Endothelial cell of umbilical vein (primary cell): Measurements from ENCODE around the gene SELENOF. TPM values are rescaled to one million over a fixed set of nuclear protein-coding genes. Genes with fewer than 3 reads are reported as not detected.

Experiments
- BruUV-seq: library from RNA; stranded (reverse); fragments of 400-500 nt; replicated peaks from 2 replicates; lab custom pipeline; 2021; lab: Mats Ljungman, UMichigan
- CTCF ChIA-PET: fragments of 300-600, 350-600 bp; sonication (Branson Sonifier 250); formaldehyde crosslinking; loops from one replicate; lab custom pipeline; 2021; ENCODE audit warnings: antibody characterized with exemption, inconsistent platforms; lab: Charles Lee
- POLR2A ChIA-PET: fragments of 300-600, 350-600 bp; sonication (Branson Sonifier 250); formaldehyde crosslinking; loops from one replicate; lab custom pipeline; 2021; ENCODE audit warnings: antibody characterized with exemption, inconsistent platforms; lab: Charles Lee
- DNase-seq: peaks from one replicate; pipeline ENCODE4 v3.0.0-alpha.2; 2011; ENCODE audit warnings: low read depth, low spot score
- FAIRE-seq: peaks from 2 replicates; lab custom pipeline; 2011; peaks lifted over from hg19 to GRCh38; lab: Jason Lieb, UNC
- H2AFZ ChIP-seq: 2 replicates; pipeline ENCODE4 v1.6.0; 2012; ENCODE audit warnings: low read depth, low read length, control low read depth, inconsistent platforms
- H3K27ac ChIP-seq: 2 replicates; pipeline ENCODE4 v1.5.1; 2011; ENCODE audit warnings: low read depth, mild to moderate bottlenecking, control low read depth, low read length, moderate library complexity; ENCODE audit not compliant: insufficient read depth
- H3K27me3 ChIP-seq, 2 experiments: 2 replicates each; pipeline versions ENCODE4 v1.6.0 to v1.6.1; 2011; ENCODE audit warnings: low read length in 2 of 2, mixed read lengths in 1 of 2; ENCODE audit not compliant: control insufficient read depth in 2 of 2, insufficient read depth in 2 of 2
- H3K36me3 ChIP-seq, 2 experiments: 2 replicates in 1 of 2; 3 replicates in 1 of 2; pipeline ENCODE4 v1.5.1; 2011; ENCODE audit warnings: low read length in 2 of 2, mild to moderate bottlenecking in 1 of 2, moderate library complexity in 1 of 2; ENCODE audit not compliant: control insufficient read depth in 2 of 2, insufficient read depth in 2 of 2; ENCODE audit errors: extremely low read depth in 1 of 2
- H3K4me1 ChIP-seq: 3 replicates; pipeline ENCODE4 v1.5.1; 2011; ENCODE audit warnings: mild to moderate bottlenecking, low read length; ENCODE audit not compliant: control insufficient read depth, insufficient read depth; ENCODE audit errors: extremely low read depth
- H3K4me2 ChIP-seq: 2 replicates; pipeline ENCODE4 v1.6.1; 2011; ENCODE audit warnings: low read length, control low read depth, mixed read lengths; ENCODE audit not compliant: insufficient read depth
- H3K4me3 ChIP-seq, 3 experiments: fragments of 200-600 bp in 1 of 3; sonication (generic), shearing (Covaris generic) in 1 of 3; replicated peaks in 1 of 3; 2 replicates each; pipeline ENCODE4 v1.5.1; 2011 to 2016; ENCODE audit warnings: control low read depth in 3 of 3, low read length in 3 of 3, mild to moderate bottlenecking in 2 of 3, inconsistent platforms in 1 of 3, low read depth in 1 of 3, moderate library complexity in 1 of 3; ENCODE audit not compliant: insufficient read depth in 1 of 3
- H3K79me2 ChIP-seq: 2 replicates; pipeline ENCODE4 v1.6.0; 2012; ENCODE audit warnings: low read length, inconsistent platforms; ENCODE audit not compliant: control insufficient read depth, insufficient read depth
- H3K9ac ChIP-seq: replicated peaks from 2 replicates; pipeline ENCODE3; 2011; ENCODE audit warnings: low read length, control low read depth; ENCODE audit not compliant: insufficient read depth; ENCODE audit errors: extremely low read depth
- H3K9me1 ChIP-seq: replicated peaks from 3 replicates; pipeline ENCODE4 v1.6.0; 2011; ENCODE audit warnings: mild to moderate bottlenecking, low read length; ENCODE audit not compliant: control insufficient read depth, insufficient read depth; ENCODE audit errors: extremely low read depth
- H3K9me3 ChIP-seq: replicated peaks from 2 replicates; pipeline ENCODE4 v1.5.1; 2012; ENCODE audit warnings: low read length, inconsistent platforms; ENCODE audit not compliant: control insufficient read depth, insufficient read depth
- H4K20me1 ChIP-seq: replicated peaks from 2 replicates; pipeline ENCODE3; 2011; ENCODE audit warnings: mild to moderate bottlenecking, low read length; ENCODE audit not compliant: control insufficient read depth, insufficient read depth; ENCODE audit errors: extremely low read depth
- EZH2 ChIP-seq: IDR thresholded peaks from 2 replicates; pipeline ENCODE4 v1.6.1; 2012; ENCODE audit warnings: borderline replicate concordance, low read depth, mild to moderate bottlenecking, moderate library complexity, low read length, inconsistent platforms; ENCODE audit not compliant: severe bottlenecking
- FOS ChIP-seq: IDR thresholded peaks from 2 replicates; pipeline ENCODE4 v1.6.1; 2011; ENCODE audit warnings: mild to moderate bottlenecking, low read length, moderate library complexity, borderline replicate concordance; ENCODE audit not compliant: insufficient read depth
- GATA2 ChIP-seq: IDR thresholded peaks from 2 replicates; pipeline ENCODE4 v1.7.0; 2011; ENCODE audit warnings: low read depth, mild to moderate bottlenecking, moderate library complexity, mixed read lengths, low read length; ENCODE audit not compliant: insufficient read length, insufficient read depth
- JUN ChIP-seq: IDR thresholded peaks from 2 replicates; pipeline ENCODE4 v1.6.1; 2011; ENCODE audit warnings: borderline replicate concordance, low read depth; ENCODE audit not compliant: insufficient read length, insufficient read depth
- MYC ChIP-seq: IDR thresholded peaks from one replicate; pipeline ENCODE4 v1.6.1; 2011; ENCODE audit warnings: mild to moderate bottlenecking, low read depth, low read length
- POLR2A ChIP-seq: IDR thresholded peaks from 2 replicates; pipeline ENCODE4 v1.6.1; 2012; ENCODE audit warnings: low read depth, mild to moderate bottlenecking, control low read depth, low read length
- POLR2AphosphoS5 ChIP-seq: IDR thresholded peaks from 2 replicates; pipeline ENCODE4 v1.6.1; 2012; ENCODE audit warnings: low read depth, mild to moderate bottlenecking, control low read depth, low read length, moderate library complexity; ENCODE audit not compliant: insufficient read depth
- dilution Hi-C: fragments of 300-500 bp; cut with MboI; formaldehyde crosslinking; loops from one replicate; pipeline ENCODE4 v1.15.0; 2019; ENCODE audit warnings: low sequenced_read_pairs; ENCODE audit not compliant: extremely low pct_ligation_motif_present
- intact Hi-C: fragments of 100-400 bp; cut with micrococcal nuclease; formaldehyde crosslinking; loops from one replicate; pipeline ENCODE4 v1.10.0; 2022
- polyA plus RNA-seq, 4 experiments: library from polyadenylated mRNA; depleted of rRNA in 3 of 4; stranded (reverse) in 3 of 4; unstranded in 1 of 4; fragments of >200 nt; gene quantifications; 2 replicates each; pipeline versions ENCODE4 v1.2.1 to v1.2.3, GENCODE V29; 2011 to 2012; ENCODE audit warnings: missing spikeins in 1 of 4
- total RNA-seq: library from RNA; stranded (reverse); gene quantifications from 2 replicates; pipeline ENCODE4 v1.2.3, GENCODE V29; 2021
- TF ChIP-seq, protein P1 (sequence below): IDR thresholded peaks from 2 replicates; pipeline ENCODE4 v1.6.1; 2011; ENCODE audit not compliant: insufficient read depth, insufficient read length
- TF ChIP-seq, protein P2 (sequence below), 2 donors: IDR thresholded peaks; 1 replicate in 1 of 2; 2 replicates in 1 of 2; pipeline ENCODE4 v1.5.1; 2011; ENCODE audit warnings: low read length in 2 of 2, mild to moderate bottlenecking in 2 of 2, moderate library complexity in 2 of 2, control low read depth in 1 of 2, inconsistent platforms in 1 of 2, low read depth in 1 of 2; ENCODE audit not compliant: insufficient read depth in 1 of 2; ENCODE audit errors: extremely low read depth in 1 of 2

Gene SELENOF
- total and polyA plus RNA-seq, 2 donors (not counting 3 experiments of a cell fraction or from before 2014, with no cell fraction given) = 102 to 202 TPM

- TF ChIP-seq, protein P1, sequence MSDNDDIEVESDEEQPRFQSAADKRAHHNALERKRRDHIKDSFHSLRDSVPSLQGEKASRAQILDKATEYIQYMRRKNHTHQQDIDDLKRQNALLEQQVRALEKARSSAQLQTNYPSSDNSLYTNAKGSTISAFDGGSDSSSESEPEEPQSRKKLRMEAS = no peak
- TF ChIP-seq GATA2 = no peak
- TF ChIP-seq MYC = no peak
- no peak for TF ChIP-seq FOS
- TF ChIP-seq EZH2 = no peak
- TF ChIP-seq, protein P2, sequence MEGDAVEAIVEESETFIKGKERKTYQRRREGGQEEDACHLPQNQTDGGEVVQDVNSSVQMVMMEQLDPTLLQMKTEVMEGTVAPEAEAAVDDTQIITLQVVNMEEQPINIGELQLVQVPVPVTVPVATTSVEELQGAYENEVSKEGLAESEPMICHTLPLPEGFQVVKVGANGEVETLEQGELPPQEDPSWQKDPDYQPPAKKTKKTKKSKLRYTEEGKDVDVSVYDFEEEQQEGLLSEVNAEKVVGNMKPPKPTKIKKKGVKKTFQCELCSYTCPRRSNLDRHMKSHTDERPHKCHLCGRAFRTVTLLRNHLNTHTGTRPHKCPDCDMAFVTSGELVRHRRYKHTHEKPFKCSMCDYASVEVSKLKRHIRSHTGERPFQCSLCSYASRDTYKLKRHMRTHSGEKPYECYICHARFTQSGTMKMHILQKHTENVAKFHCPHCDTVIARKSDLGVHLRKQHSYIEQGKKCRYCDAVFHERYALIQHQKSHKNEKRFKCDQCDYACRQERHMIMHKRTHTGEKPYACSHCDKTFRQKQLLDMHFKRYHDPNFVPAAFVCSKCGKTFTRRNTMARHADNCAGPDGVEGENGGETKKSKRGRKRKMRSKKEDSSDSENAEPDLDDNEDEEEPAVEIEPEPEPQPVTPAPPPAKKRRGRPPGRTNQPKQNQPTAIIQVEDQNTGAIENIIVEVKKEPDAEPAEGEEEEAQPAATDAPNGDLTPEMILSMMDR (IDR thresholded peaks at IDR 0.05; ENCODE audit: extremely low read depth in 1 of 2, insufficient read depth in 1 of 2, low read depth in 1 of 2, low read length in 2 of 2) = no peak
- TF ChIP-seq JUN = no peak
- TF ChIP-seq POLR2A = no peak
- no peak for TF ChIP-seq POLR2AphosphoS5
- Histone ChIP-seq H3K36me3 (no peaks in the 10 kb centered on the region), H3K27me3 (no peaks in the 10 kb centered on the region), H3K4me2 (no peak overlapping the region), H4K20me1 (no peaks in the 10 kb centered on the region), H3K9me1 (no peaks in the 10 kb centered on the region), H3K9ac (no peak overlapping the region), H3K4me1 (peaks cover 6% of the 10 kb centered on the region), H3K9me3 (no peaks in the 10 kb centered on the region), H3K79me2 (peaks cover 23% of the 10 kb centered on the region), H3K27ac (no peak overlapping the region), H2AFZ (no peak overlapping the region), H3K4me3 (no peak overlapping the region)
- DNase-seq (no peak), FAIRE-seq (no peak)
- intact Hi-C loops (no loop called here), dilution Hi-C loops (no loop called here)
- POLR2A ChIA-PET = no interaction called here
- CTCF ChIA-PET = interaction anchor here (0.6 to 1.6 kb wide), 3 partner anchors 9 to 29 kb away, joined by 3 to 4 read pairs (median 3); partner anchors contain the start of genes HS2ST1 and SELENOF
- no TSS peak for BruUV-seq
Measured at GRCh38 chr1:86888327-86888726, 25.6 kb downstream of the SELENOF start.
